Measurements from ENCODE around the gene TMED7.

TMED7 gene

GRCh38 chr5:115626445-115626823 lies 598 bp upstream of the TMED7 start:
- peak; percentile 61 for DNase-seq

GRCh38 chr5:115624994-115625393 lies 842 bp downstream of the TMED7 start:
- DNase-seq = no peak

GRCh38 chr5:115623658-115624057 lies 2.2 kb downstream of the TMED7 start:
- no peak for DNase-seq

GRCh38 chr5:115621365-115621900 lies 4.4 kb downstream of the TMED7 start:
- DNase-seq = no peak

GRCh38 chr5:115616892-115617291 lies 8.9 kb downstream of the TMED7 start:
- DNase-seq = no peak

- no peak for DNase-seq
Observed at GRCh38 chr5:115616472-115616871, 9.4 kb downstream of the TMED7 start.

GRCh38 chr5:115611873-115612272 lies 14.0 kb downstream of the TMED7 start:
- no peak for DNase-seq

GRCh38 chr5:115607935-115608334 lies 17.9 kb downstream of the TMED7 start:
- DNase-seq = no peak

GRCh38 chr5:115605436-115605835 lies 20.4 kb downstream of the TMED7 start:
- DNase-seq = no peak

- DNase-seq = no peak
Observed at GRCh38 chr5:115602591-115603125, 23.2 kb downstream of the TMED7 start.

- DNase-seq = peak; percentile 81
Observed at GRCh38 chr5:115601701-115602590, 23.9 kb downstream of the TMED7 start, which contains the start of gene TICAM2. Gene TICAM2, minus strand, starts transcription at chr5:115602479. Its CDS starts 21,223 bp downstream, at chr5:115581256.

GRCh38 chr5:115600766-115601165 lies 25.1 kb downstream of the TMED7 start:
- peak; percentile 68 for DNase-seq

GRCh38 chr5:115599924-115600323 lies 25.9 kb downstream of the TMED7 start:
- DNase-seq = peak; percentile 15

- DNase-seq = peak; percentile 56
Observed at GRCh38 chr5:115599502-115599901, 26.3 kb downstream of the TMED7 start.

GRCh38 chr5:115594128-115595047 lies 31.4 kb downstream of the TMED7 start:
- DNase-seq = no peak

GRCh38 chr5:115589043-115589442 lies 36.8 kb downstream of the TMED7 start:
- no peak for DNase-seq

GRCh38 chr5:115588640-115589039 lies 37.2 kb downstream of the TMED7 start:
- DNase-seq = no peak

- peak; percentile 65 for DNase-seq
Observed at GRCh38 chr5:115586525-115587146, 39.2 kb downstream of the TMED7 start.

GRCh38 chr5:115585265-115585664 lies 40.6 kb downstream of the TMED7 start:
- DNase-seq = no peak

GRCh38 chr5:115584501-115584900 lies 41.3 kb downstream of the TMED7 start:
- no peak for DNase-seq

- peak; percentile 90 for DNase-seq
Observed at GRCh38 chr5:115583474-115583873, 42.4 kb downstream of the TMED7 start.

- no peak for DNase-seq
Observed at GRCh38 chr5:115580941-115581340, 44.9 kb downstream of the TMED7 start.

Data from HCEC 1CT (cell line).